ENCODE results near the gene SCFD2.
"Not testable (repeated sequence)": the region's sequence is repeated elsewhere in the genome, so short reads cannot be mapped to it uniquely, and the experiment has no call there.

Gene SCFD2

GRCh38 chr4:53219148-53219547 is 146.7 kb downstream of the SCFD2 start:
- H3K36me3 ChIP-seq (ENCODE audit: insufficient read depth, low read length); H3K27ac ChIP-seq (ENCODE audit: low read depth, low read length); H3K79me2 ChIP-seq (ENCODE audit: control insufficient read depth, insufficient read depth, low read length, unreplicated experiment); H3K4me1 ChIP-seq (ENCODE audit: control insufficient read depth, insufficient read depth, low read length, unreplicated experiment); H2AFZ ChIP-seq (ENCODE audit: low read length, unreplicated experiment); H3K4me3 ChIP-seq (ENCODE audit: low read depth, low read length); H3K27me3 ChIP-seq (ENCODE audit: insufficient read depth, low read length): not testable (repeated sequence)

- no peaks in the 10 kb centered on the region for H3K4me1 ChIP-seq (ENCODE audit: control insufficient read depth, insufficient read depth, low read length, unreplicated experiment)
- H3K36me3 ChIP-seq (ENCODE audit: insufficient read depth, low read length): peaks cover 5% of the 10 kb centered on the region; the same call in 1 of the 2 replicates
- H3K79me2 ChIP-seq (ENCODE audit: control insufficient read depth, insufficient read depth, low read length, unreplicated experiment): no peaks in the 10 kb centered on the region
- H3K27me3 ChIP-seq (ENCODE audit: insufficient read depth, low read length): no peaks in the 10 kb centered on the region
- H3K27ac ChIP-seq (ENCODE audit: low read depth, low read length): no peak overlapping the region
- no peak overlapping the region for H3K4me3 ChIP-seq (ENCODE audit: low read depth, low read length)
- no peak overlapping the region for H2AFZ ChIP-seq (ENCODE audit: low read length, unreplicated experiment)
Measured at GRCh38 chr4:53208753-53209152, 157.1 kb downstream of the SCFD2 start.

GRCh38 chr4:53205970-53206369 is 159.9 kb downstream of the SCFD2 start:
- H3K79me2 ChIP-seq (ENCODE audit: control insufficient read depth, insufficient read depth, low read length, unreplicated experiment): no peaks in the 10 kb centered on the region
- no peaks in the 10 kb centered on the region for H3K4me1 ChIP-seq (ENCODE audit: control insufficient read depth, insufficient read depth, low read length, unreplicated experiment)
- H3K36me3 ChIP-seq (ENCODE audit: insufficient read depth, low read length): no peaks in the 10 kb centered on the region
- H3K27me3 ChIP-seq (ENCODE audit: insufficient read depth, low read length): no peaks in the 10 kb centered on the region
- H3K27ac ChIP-seq (ENCODE audit: low read depth, low read length): no peak overlapping the region
- H3K4me3 ChIP-seq (ENCODE audit: low read depth, low read length): no peak overlapping the region
- no peak overlapping the region for H2AFZ ChIP-seq (ENCODE audit: low read length, unreplicated experiment)

GRCh38 chr4:53199356-53199755 is 166.5 kb downstream of the SCFD2 start:
- H3K79me2 ChIP-seq (ENCODE audit: control insufficient read depth, insufficient read depth, low read length, unreplicated experiment): no peaks in the 10 kb centered on the region

DNA sequence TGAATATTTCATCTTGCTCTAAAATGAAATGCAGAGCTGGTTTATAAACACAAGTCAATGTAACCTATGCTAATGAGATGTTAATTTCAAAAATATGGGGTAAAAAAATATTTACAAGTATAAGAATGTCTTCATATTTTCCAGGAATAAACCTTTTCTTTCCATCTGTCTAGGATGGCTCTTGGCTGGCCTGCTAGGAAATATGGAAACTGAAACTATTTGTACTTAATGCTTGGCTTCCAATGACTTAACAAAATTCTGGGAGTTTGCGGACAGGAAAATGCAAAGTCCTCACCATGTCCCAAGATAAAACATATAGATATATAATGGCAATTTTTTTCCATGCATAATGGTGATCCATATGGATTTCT is 168.1 kb downstream of the SCFD2 start:
- Histone ChIP-seq H3K36me3 (ENCODE audit: insufficient read depth, low read length) (no peaks in the 10 kb centered on the region), H2AFZ (ENCODE audit: low read length, unreplicated experiment) (peak overlapping the region; percentile 90), H3K79me2 (ENCODE audit: control insufficient read depth, insufficient read depth, low read length, unreplicated experiment) (no peaks in the 10 kb centered on the region), H3K27ac (ENCODE audit: low read depth, low read length) (peak overlapping the region; percentile 43), H3K4me3 (ENCODE audit: low read depth, low read length) (peak overlapping the region; percentile 54), H3K27me3 (ENCODE audit: insufficient read depth, low read length) (no peaks in the 10 kb centered on the region), H3K4me1 (ENCODE audit: control insufficient read depth, insufficient read depth, low read length, unreplicated experiment) (peaks cover 28% of the 10 kb centered on the region)

More at GRCh38 chr4:53199356-53199755, 166.5 kb downstream of the SCFD2 start:
- peaks cover 22% of the 10 kb centered on the region for H3K4me1 ChIP-seq (ENCODE audit: control insufficient read depth, insufficient read depth, low read length, unreplicated experiment)
- no peak overlapping the region for H3K4me3 ChIP-seq (ENCODE audit: low read depth, low read length)
- no peaks in the 10 kb centered on the region for H3K36me3 ChIP-seq (ENCODE audit: insufficient read depth, low read length)
- no peak overlapping the region for H2AFZ ChIP-seq (ENCODE audit: low read length, unreplicated experiment)
- no peak overlapping the region for H3K27ac ChIP-seq (ENCODE audit: low read depth, low read length)
- no peaks in the 10 kb centered on the region for H3K27me3 ChIP-seq (ENCODE audit: insufficient read depth, low read length)

DNA sequence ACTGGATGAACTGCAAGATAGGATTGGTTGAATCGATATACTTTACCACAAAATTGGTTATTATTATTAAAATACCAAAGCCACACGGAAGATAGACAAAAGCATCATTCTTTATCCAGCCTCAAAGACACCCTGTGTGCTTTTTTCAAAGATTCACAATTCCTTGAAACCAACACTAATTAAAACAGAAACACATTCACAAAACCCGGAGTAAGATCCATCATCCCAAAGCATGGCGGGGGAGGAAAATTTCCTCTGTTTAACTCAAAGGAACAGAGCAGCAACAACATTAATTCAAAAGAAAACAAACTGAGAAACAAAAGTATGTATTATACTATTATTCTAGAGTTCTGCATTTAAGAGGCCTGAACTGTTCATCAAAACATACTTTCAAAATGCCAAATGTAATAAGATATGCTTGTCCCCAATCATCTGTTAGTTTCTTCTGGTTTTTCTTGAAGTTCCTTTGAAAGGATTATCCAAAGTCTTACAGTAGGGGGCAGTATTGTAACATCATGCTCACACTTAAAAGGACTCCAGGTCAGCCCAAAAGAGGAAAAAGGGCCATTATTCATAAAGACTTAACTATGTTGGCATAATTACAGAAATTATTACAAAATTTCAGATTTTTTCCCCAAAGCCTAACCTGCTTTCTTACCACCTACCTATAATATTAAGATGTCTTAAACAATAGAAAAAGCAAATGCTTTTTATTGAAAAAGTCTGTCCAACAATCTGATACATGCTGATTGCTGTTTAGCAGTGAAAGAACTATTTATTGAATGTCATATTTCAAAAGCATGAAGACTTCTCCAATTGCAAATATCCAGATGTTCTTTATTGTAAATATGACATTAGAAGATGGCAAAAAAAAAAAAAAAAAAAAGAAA is 168.7 kb downstream of the SCFD2 start:
- Histone ChIP-seq H3K27me3 (ENCODE audit: insufficient read depth, low read length) (no peaks in the 10 kb centered on the region), H3K36me3 (ENCODE audit: insufficient read depth, low read length) (no peaks in the 10 kb centered on the region), H3K79me2 (ENCODE audit: control insufficient read depth, insufficient read depth, low read length, unreplicated experiment) (no peaks in the 10 kb centered on the region), H2AFZ (ENCODE audit: low read length, unreplicated experiment) (peak overlapping the region; percentile 6), H3K27ac (ENCODE audit: low read depth, low read length) (peak overlapping the region; percentile 43), H3K4me1 (ENCODE audit: control insufficient read depth, insufficient read depth, low read length, unreplicated experiment) (peaks cover 28% of the 10 kb centered on the region), H3K4me3 (ENCODE audit: low read depth, low read length) (peak overlapping the region; percentile 57)

DNA sequence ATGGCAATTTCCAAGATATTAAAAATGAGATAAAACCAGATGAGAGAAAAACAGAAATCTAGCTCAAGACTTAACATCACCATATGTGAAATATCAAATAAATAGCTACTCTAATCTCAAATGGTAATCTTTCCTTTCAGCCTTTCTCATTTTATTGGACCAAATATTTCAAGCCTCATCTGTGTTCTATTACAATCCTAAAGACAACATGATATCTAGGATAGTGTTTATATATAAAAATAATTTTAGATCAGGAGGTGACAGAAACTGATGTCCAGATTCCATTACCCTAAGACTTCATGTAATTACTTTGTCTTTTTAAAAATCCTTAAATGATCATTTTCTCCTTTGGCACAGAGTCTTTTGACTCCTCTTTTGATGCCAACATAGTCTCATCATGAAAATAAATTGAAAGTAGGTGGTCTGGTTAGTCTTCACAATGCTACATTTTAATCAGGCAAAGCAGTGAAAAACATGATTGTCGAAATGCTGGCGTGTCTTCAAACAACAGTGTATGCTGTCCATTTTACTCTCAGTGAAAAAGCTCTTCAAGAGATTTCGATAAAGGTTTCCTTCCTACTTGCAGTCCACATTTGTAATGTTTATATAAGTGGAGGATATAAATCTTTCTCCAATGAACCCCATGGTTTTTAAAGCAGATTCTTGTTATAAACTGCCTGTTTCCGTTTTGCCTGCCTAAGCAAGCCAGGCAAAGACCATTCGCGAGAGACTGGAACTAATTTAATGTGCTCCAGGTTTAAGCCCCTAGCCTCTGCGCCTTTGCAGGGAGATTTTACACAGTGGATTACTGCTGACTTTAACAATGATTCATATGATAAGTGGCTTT is 169.8 kb downstream of the SCFD2 start:
- Histone ChIP-seq H3K4me3 (ENCODE audit: low read depth, low read length) (peak overlapping the region; percentile 57), H3K27me3 (ENCODE audit: insufficient read depth, low read length) (no peaks in the 10 kb centered on the region), H3K36me3 (ENCODE audit: insufficient read depth, low read length) (no peaks in the 10 kb centered on the region), H3K27ac (ENCODE audit: low read depth, low read length) (no peak overlapping the region), H2AFZ (ENCODE audit: low read length, unreplicated experiment) (no peak overlapping the region), H3K79me2 (ENCODE audit: control insufficient read depth, insufficient read depth, low read length, unreplicated experiment) (no peaks in the 10 kb centered on the region), H3K4me1 (ENCODE audit: control insufficient read depth, insufficient read depth, low read length, unreplicated experiment) (peaks cover 28% of the 10 kb centered on the region)

DNA sequence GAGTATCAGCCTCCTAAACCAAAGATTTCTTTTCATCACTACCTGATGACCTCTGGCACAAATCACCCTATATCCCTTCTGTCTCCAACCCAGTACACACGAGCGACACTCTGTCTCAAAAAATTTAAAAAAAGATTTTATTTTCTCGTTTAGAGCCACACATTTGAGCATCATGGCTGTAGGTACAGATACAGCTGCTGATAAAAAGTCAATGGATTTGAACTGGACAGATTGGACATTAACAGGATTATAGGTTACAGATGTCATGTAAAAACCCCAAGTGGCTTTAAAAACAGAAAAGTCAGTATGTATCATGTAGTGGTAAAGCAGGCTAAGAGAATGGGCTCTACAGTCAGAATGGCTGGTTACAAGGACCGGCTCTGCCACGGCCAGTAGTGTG is 171.1 kb downstream of the SCFD2 start:
- H3K27ac ChIP-seq (ENCODE audit: low read depth, low read length): no peak overlapping the region

GRCh38 chr4:53193111-53193510 is 172.8 kb downstream of the SCFD2 start:
- peak overlapping the region; percentile 4 for H2AFZ ChIP-seq (ENCODE audit: low read length, unreplicated experiment)
- H3K4me3 ChIP-seq (ENCODE audit: low read depth, low read length): no peak overlapping the region
- H3K27me3 ChIP-seq (ENCODE audit: insufficient read depth, low read length): no peaks in the 10 kb centered on the region
- no peaks in the 10 kb centered on the region for H3K36me3 ChIP-seq (ENCODE audit: insufficient read depth, low read length)
- no peaks in the 10 kb centered on the region for H3K79me2 ChIP-seq (ENCODE audit: control insufficient read depth, insufficient read depth, low read length, unreplicated experiment)
- peaks cover 33% of the 10 kb centered on the region for H3K4me1 ChIP-seq (ENCODE audit: control insufficient read depth, insufficient read depth, low read length, unreplicated experiment)
- no peak overlapping the region for H3K27ac ChIP-seq (ENCODE audit: low read depth, low read length)

More for the DNA sequence above, 171.1 kb downstream of the SCFD2 start:
- no peaks in the 10 kb centered on the region for H3K36me3 ChIP-seq (ENCODE audit: insufficient read depth, low read length)
- H2AFZ ChIP-seq (ENCODE audit: low read length, unreplicated experiment): no peak overlapping the region
- no peaks in the 10 kb centered on the region for H3K27me3 ChIP-seq (ENCODE audit: insufficient read depth, low read length)
- H3K4me1 ChIP-seq (ENCODE audit: control insufficient read depth, insufficient read depth, low read length, unreplicated experiment): peaks cover 29% of the 10 kb centered on the region
- H3K4me3 ChIP-seq (ENCODE audit: low read depth, low read length): no peak overlapping the region
- no peaks in the 10 kb centered on the region for H3K79me2 ChIP-seq (ENCODE audit: control insufficient read depth, insufficient read depth, low read length, unreplicated experiment)

DNA sequence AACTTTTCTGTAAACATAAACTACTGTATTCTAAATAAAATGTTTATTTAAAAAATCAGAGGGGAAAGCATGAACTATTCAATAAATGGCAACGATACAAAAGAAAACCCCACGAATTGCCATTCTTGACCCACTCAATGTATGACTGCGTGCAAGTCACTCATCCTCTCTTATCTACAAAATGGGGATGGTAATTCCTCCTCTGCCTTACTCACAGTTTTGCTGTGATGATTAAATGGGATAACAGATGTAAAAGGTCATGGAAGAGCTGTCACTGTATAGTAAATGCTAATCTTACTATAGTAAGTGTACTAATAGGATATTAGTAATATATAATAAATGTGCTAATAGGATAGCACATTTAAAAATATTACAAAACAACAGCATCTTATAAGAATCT is 173.4 kb downstream of the SCFD2 start:
- Histone ChIP-seq H3K4me1 (ENCODE audit: control insufficient read depth, insufficient read depth, low read length, unreplicated experiment) (peaks cover 32% of the 10 kb centered on the region), H3K27me3 (ENCODE audit: insufficient read depth, low read length) (no peaks in the 10 kb centered on the region), H3K36me3 (ENCODE audit: insufficient read depth, low read length) (no peaks in the 10 kb centered on the region), H3K79me2 (ENCODE audit: control insufficient read depth, insufficient read depth, low read length, unreplicated experiment) (peaks cover under 1% of the 10 kb centered on the region), H3K4me3 (ENCODE audit: low read depth, low read length) (no peak overlapping the region), H2AFZ (ENCODE audit: low read length, unreplicated experiment) (no peak overlapping the region), H3K27ac (ENCODE audit: low read depth, low read length) (no peak overlapping the region)

Measured in ACC112 (cell line).